ENCODE data around the gene DLGAP3. TPM values are rescaled to one million over a fixed set of nuclear protein-coding genes. Genes with fewer than 3 reads are reported as not detected.

DLGAP3 gene
- total RNA-seq, 1 experiment from 2014 or later = 1.0 TPM

GRCh38 chr1:34898330-34898761 lies 31.1 kb downstream of the DLGAP3 start:
- CTCF ChIA-PET = no interaction called here
- no peaks in the 10 kb centered on the region for H3K36me3 Mint-ChIP-seq (ENCODE audit: insufficient read depth, unreplicated experiment)
- no peak overlapping the region for H3K4me3 Mint-ChIP-seq (ENCODE audit: low read depth, unreplicated experiment)
- H3K27ac Mint-ChIP-seq (ENCODE audit: unreplicated experiment) = no peak overlapping the region
- no TSS peak for BruUV-seq (replicated peaks)
- TF ChIP-seq, protein P1, sequence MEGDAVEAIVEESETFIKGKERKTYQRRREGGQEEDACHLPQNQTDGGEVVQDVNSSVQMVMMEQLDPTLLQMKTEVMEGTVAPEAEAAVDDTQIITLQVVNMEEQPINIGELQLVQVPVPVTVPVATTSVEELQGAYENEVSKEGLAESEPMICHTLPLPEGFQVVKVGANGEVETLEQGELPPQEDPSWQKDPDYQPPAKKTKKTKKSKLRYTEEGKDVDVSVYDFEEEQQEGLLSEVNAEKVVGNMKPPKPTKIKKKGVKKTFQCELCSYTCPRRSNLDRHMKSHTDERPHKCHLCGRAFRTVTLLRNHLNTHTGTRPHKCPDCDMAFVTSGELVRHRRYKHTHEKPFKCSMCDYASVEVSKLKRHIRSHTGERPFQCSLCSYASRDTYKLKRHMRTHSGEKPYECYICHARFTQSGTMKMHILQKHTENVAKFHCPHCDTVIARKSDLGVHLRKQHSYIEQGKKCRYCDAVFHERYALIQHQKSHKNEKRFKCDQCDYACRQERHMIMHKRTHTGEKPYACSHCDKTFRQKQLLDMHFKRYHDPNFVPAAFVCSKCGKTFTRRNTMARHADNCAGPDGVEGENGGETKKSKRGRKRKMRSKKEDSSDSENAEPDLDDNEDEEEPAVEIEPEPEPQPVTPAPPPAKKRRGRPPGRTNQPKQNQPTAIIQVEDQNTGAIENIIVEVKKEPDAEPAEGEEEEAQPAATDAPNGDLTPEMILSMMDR (IDR thresholded peaks at IDR 0.05; ENCODE audit: unreplicated experiment) = no peak
- no peaks in the 10 kb centered on the region for H3K4me1 Mint-ChIP-seq (ENCODE audit: low read depth, unreplicated experiment)
- intact Hi-C loops (cut with micrococcal nuclease; ENCODE audit: unreplicated experiment) = no loop called here
- peak; percentile 6 for DNase-seq
- H3K27me3 Mint-ChIP-seq (ENCODE audit: unreplicated experiment) = peaks cover 49% of the 10 kb centered on the region
- no peaks in the 10 kb centered on the region for H3K9me3 Mint-ChIP-seq (ENCODE audit: low read depth, unreplicated experiment)

GRCh38 chr1:34896612-34897011 lies 32.8 kb downstream of the DLGAP3 start:
- peaks cover 38% of the 10 kb centered on the region for H3K27me3 Mint-ChIP-seq (ENCODE audit: unreplicated experiment)
- BruUV-seq (replicated peaks) = no TSS peak
- DNase-seq = no peak
- H3K4me3 Mint-ChIP-seq (ENCODE audit: low read depth, unreplicated experiment) = no peak overlapping the region
- no peaks in the 10 kb centered on the region for H3K36me3 Mint-ChIP-seq (ENCODE audit: insufficient read depth, unreplicated experiment)
- TF ChIP-seq, protein P1 (IDR thresholded peaks at IDR 0.05; ENCODE audit: unreplicated experiment) = no peak
- intact Hi-C loops (cut with micrococcal nuclease; ENCODE audit: unreplicated experiment) = no loop called here
- no peak overlapping the region for H3K27ac Mint-ChIP-seq (ENCODE audit: unreplicated experiment)
- no peaks in the 10 kb centered on the region for H3K4me1 Mint-ChIP-seq (ENCODE audit: low read depth, unreplicated experiment)
- H3K9me3 Mint-ChIP-seq (ENCODE audit: low read depth, unreplicated experiment) = peaks cover 5% of the 10 kb centered on the region
- CTCF ChIA-PET = no interaction called here

- Mint-ChIP-seq H3K4me3 (ENCODE audit: low read depth, unreplicated experiment) (no peak overlapping the region), H3K9me3 (ENCODE audit: low read depth, unreplicated experiment) (peaks cover 5% of the 10 kb centered on the region), H3K36me3 (ENCODE audit: insufficient read depth, unreplicated experiment) (peaks cover 5% of the 10 kb centered on the region), H3K27ac (ENCODE audit: unreplicated experiment) (no peak overlapping the region), H3K4me1 (ENCODE audit: low read depth, unreplicated experiment) (no peaks in the 10 kb centered on the region), H3K27me3 (ENCODE audit: unreplicated experiment) (peaks cover 65% of the 10 kb centered on the region)
- no TSS peak for BruUV-seq (replicated peaks)
- no peak for DNase-seq
- intact Hi-C loops (cut with micrococcal nuclease; ENCODE audit: unreplicated experiment) = no loop called here
- CTCF ChIA-PET = no interaction called here
- TF ChIP-seq, protein P1 (IDR thresholded peaks at IDR 0.05; ENCODE audit: unreplicated experiment) = no peak
Observed at GRCh38 chr1:34889705-34890104, 39.7 kb downstream of the DLGAP3 start.

DNA sequence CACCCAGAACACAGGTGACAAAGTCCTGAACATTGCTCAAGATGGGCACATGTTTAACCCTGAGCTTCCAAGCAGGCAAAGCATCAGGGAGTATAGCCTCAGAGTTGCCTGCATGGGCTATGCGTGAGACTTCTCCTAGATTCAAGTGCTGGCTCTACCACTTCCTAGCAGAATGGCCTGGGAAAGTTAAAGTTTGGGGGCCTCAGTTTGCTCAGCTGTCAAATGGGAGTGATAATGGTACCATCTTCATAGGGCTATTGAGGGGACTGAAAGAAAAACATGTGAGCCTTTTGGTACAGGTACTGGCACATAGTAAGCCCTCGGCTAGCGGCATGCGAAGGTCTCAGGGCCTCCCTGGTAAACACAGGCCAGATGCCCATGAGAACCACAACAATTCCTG lies 41.9 kb downstream of the DLGAP3 start:
- no peaks in the 10 kb centered on the region for H3K4me1 Mint-ChIP-seq (ENCODE audit: low read depth, unreplicated experiment)
- H3K4me3 Mint-ChIP-seq (ENCODE audit: low read depth, unreplicated experiment) = no peak overlapping the region
- no peak for DNase-seq
- no TSS peak for BruUV-seq (replicated peaks)
- H3K27ac Mint-ChIP-seq (ENCODE audit: unreplicated experiment) = no peak overlapping the region
- peaks cover 5% of the 10 kb centered on the region for H3K36me3 Mint-ChIP-seq (ENCODE audit: insufficient read depth, unreplicated experiment)
- CTCF ChIA-PET = interaction anchor here (0.6 to 1.1 kb wide), 2 partner anchors 20 to 27 kb away, joined by 5 read pairs; no protein-coding TSS in a partner anchor
- TF ChIP-seq, protein P1 (IDR thresholded peaks at IDR 0.05; ENCODE audit: unreplicated experiment) = no peak
- intact Hi-C loops (cut with micrococcal nuclease; ENCODE audit: unreplicated experiment) = no loop called here
- H3K27me3 Mint-ChIP-seq (ENCODE audit: unreplicated experiment) = peaks cover 83% of the 10 kb centered on the region
- peaks cover 5% of the 10 kb centered on the region for H3K9me3 Mint-ChIP-seq (ENCODE audit: low read depth, unreplicated experiment)

Measured in Calu3 (cell line).